Astrocyte (in vitro differentiated cells and primary cell): Measurements from ENCODE around the gene PIK3R6.

Experiments used
- CTCF ChIP-seq: IDR thresholded peaks from 2 replicates; pipeline ENCODE4 v1.5.1; 2011; ENCODE audit warnings: low read depth, mild to moderate bottlenecking, inconsistent platforms, low read length, moderate library complexity; ENCODE audit not compliant: insufficient read depth
- EZH2 ChIP-seq: IDR thresholded peaks from 2 replicates; pipeline ENCODE4 v1.6.1; 2012; ENCODE audit warnings: mild to moderate bottlenecking, low read length, inconsistent platforms; ENCODE audit not compliant: insufficient read depth

- TF ChIP-seq CTCF (no peak), EZH2 (no peak)
These were observed 30.7 kb upstream of the PIK3R6 start for GRCh38 chr17:8898126-8898525.
